Mesothelial cell of epicardium (in vitro differentiated cells): ENCODE results near the gene HSD11B2. TPM values are rescaled to one million over a fixed set of nuclear protein-coding genes. Genes with fewer than 3 reads are reported as not detected.

ENCODE experiments used
- DNase-seq, 2 experiments: peaks; one replicate each; pipeline ENCODE4 v3.0.0; 2021; ENCODE audit warnings: low spot score in 2 of 2; ENCODE audit not compliant: unreplicated experiment in 2 of 2
- H3K27ac Mint-ChIP-seq: 2 replicates; pipeline ENCODE4 v1.8.0; 2021; ENCODE audit warnings: mixed read lengths
- H3K27me3 Mint-ChIP-seq: 2 replicates; pipeline ENCODE4 v1.8.0; 2021; ENCODE audit warnings: low read depth, mixed read lengths
- H3K36me3 Mint-ChIP-seq: 2 replicates; pipeline ENCODE4 v1.8.0; 2021; ENCODE audit warnings: mixed read lengths
- H3K4me1 Mint-ChIP-seq: 2 replicates; pipeline ENCODE4 v1.8.0; 2021; ENCODE audit warnings: mixed read lengths
- H3K4me3 Mint-ChIP-seq: 2 replicates; pipeline ENCODE4 v1.8.0; 2021; ENCODE audit warnings: mild to moderate bottlenecking, moderate library complexity, mixed read lengths
- H3K9me3 Mint-ChIP-seq: 2 replicates; pipeline ENCODE4 v1.8.0; 2021; ENCODE audit warnings: mixed read lengths
- CTCF ChIP-seq: fragments of 200-600 bp; sonication (generic); IDR thresholded peaks from one replicate; pipeline ENCODE4 v1.5.0; 2021; ENCODE audit warnings: antibody characterized with exemption; ENCODE audit not compliant: unreplicated experiment
- total RNA-seq: library from RNA; stranded (reverse); gene quantifications from 3 replicates; pipeline ENCODE4 v1.2.1, GENCODE V29; 2021

The HSD11B2 gene
- total RNA-seq, 1 donor from 2014 or later, result 3.7 TPM

GRCh38 chr16:67442581-67443255, 11.8 kb downstream of the HSD11B2 start:
- Mint-ChIP-seq H3K4me1 (no peaks in the 10 kb centered on the region), H3K9me3 (no peaks in the 10 kb centered on the region), H3K27me3 (no peaks in the 10 kb centered on the region), H3K27ac (no peak overlapping the region), H3K4me3 (no peak overlapping the region), H3K36me3 (no peaks in the 10 kb centered on the region)
- no peak for DNase-seq
- no peak for TF ChIP-seq CTCF

GRCh38 chr16:67443265-67443664, 12.3 kb downstream of the HSD11B2 start:
- no peaks in the 10 kb centered on the region for H3K27me3 Mint-ChIP-seq
- H3K27ac Mint-ChIP-seq, result no peak overlapping the region
- no peaks in the 10 kb centered on the region for H3K36me3 Mint-ChIP-seq
- TF ChIP-seq CTCF, result no peak
- no peak overlapping the region for H3K4me3 Mint-ChIP-seq
- H3K4me1 Mint-ChIP-seq, result no peaks in the 10 kb centered on the region
- H3K9me3 Mint-ChIP-seq, result no peaks in the 10 kb centered on the region
- DNase-seq, result no peak

GRCh38 chr16:67444259-67445125, 13.6 kb downstream of the HSD11B2 start:
- Mint-ChIP-seq H3K36me3 (peaks cover 4% of the 10 kb centered on the region), H3K9me3 (no peaks in the 10 kb centered on the region), H3K4me1 (no peaks in the 10 kb centered on the region), H3K27ac (no peak overlapping the region), H3K4me3 (no peak overlapping the region), H3K27me3 (no peaks in the 10 kb centered on the region)
- no peak for TF ChIP-seq CTCF
- no peak for DNase-seq

GRCh38 chr16:67445126-67445426, 14.2 kb downstream of the HSD11B2 start:
- no peak for TF ChIP-seq CTCF
- DNase-seq, result no peak
- H3K27ac Mint-ChIP-seq, result no peak overlapping the region
- H3K4me3 Mint-ChIP-seq, result no peak overlapping the region
- no peaks in the 10 kb centered on the region for H3K9me3 Mint-ChIP-seq
- peaks cover 5% of the 10 kb centered on the region for H3K36me3 Mint-ChIP-seq
- no peaks in the 10 kb centered on the region for H3K27me3 Mint-ChIP-seq
- H3K4me1 Mint-ChIP-seq, result no peaks in the 10 kb centered on the region

- Mint-ChIP-seq H3K36me3 (peaks cover 5% of the 10 kb centered on the region), H3K4me1 (no peaks in the 10 kb centered on the region), H3K9me3 (no peaks in the 10 kb centered on the region), H3K27ac (no peak overlapping the region), H3K27me3 (no peaks in the 10 kb centered on the region), H3K4me3 (no peak overlapping the region)
- TF ChIP-seq CTCF, result no peak
- no peak for DNase-seq
These were observed 14.6 kb downstream of the HSD11B2 start for GRCh38 chr16:67445441-67445912.
